Peyer's patch (tissue), 4 donors: ENCODE data around the gene AZGP1. TPM values are rescaled to one million over a fixed set of nuclear protein-coding genes. Genes with fewer than 3 reads are reported as not detected.
"Not testable (repeated sequence)": the region's sequence is repeated elsewhere in the genome, so short reads cannot be mapped to it uniquely, and the experiment has no call there.

Experiments
- DNase-seq, 3 donors: peaks; one replicate each; pipeline ENCODE4 v3.0.0-alpha.2; 2017 to 2019
- H3K27ac ChIP-seq, 4 donors: fragments of 200-600 bp; sonication (generic); one replicate each; pipeline ENCODE4 v1.5.1; 2016 to 2019
- H3K27me3 ChIP-seq, 2 donors: fragments of 200-600 bp; sonication (generic); one replicate each; pipeline ENCODE4 v1.5.1; 2019
- H3K36me3 ChIP-seq, 3 donors: fragments of 200-600 bp; sonication (generic); one replicate each; pipeline ENCODE4 v1.5.1; 2016 to 2019
- H3K4me1 ChIP-seq, 4 donors: fragments of 200-600 bp; sonication (generic); one replicate each; pipeline ENCODE4 v1.5.1; 2016 to 2019
- H3K4me3 ChIP-seq, 4 donors: fragments of 200-600 bp; sonication (generic); 1 replicate in 3 of 4; 2 replicates in 1 of 4; pipeline ENCODE4 v1.5.1; 2016 to 2019; ENCODE audit warnings: mild to moderate bottlenecking in 1 of 4
- H3K9me3 ChIP-seq, 4 donors: fragments of 200-600 bp; sonication (generic); one replicate each; pipeline ENCODE4 v1.5.1; 2016 to 2019; ENCODE audit warnings: mild to moderate bottlenecking in 1 of 4
- POLR2A ChIP-seq, 2 donors: fragments of 450-650 bp; IDR thresholded peaks; one replicate each; pipeline ENCODE4 v1.5.1; 2017; ENCODE audit warnings: antibody characterized with exemption in 2 of 2, mild to moderate bottlenecking in 2 of 2, moderate library complexity in 2 of 2
- total RNA-seq, 4 donors: library from RNA; depleted of rRNA; stranded (reverse); fragments of >200 nt; gene quantifications; one replicate each; pipeline ENCODE4 v1.1.0, GENCODE V29; 2016
- TF ChIP-seq, protein P1 (sequence below), 6 experiments: fragments of 450-650 bp in 4 of 6; fragments of 200-600 bp in 2 of 6; sonication (generic) in 1 of 6; IDR thresholded peaks; one replicate each; pipeline ENCODE4 v1.5.1; 2017 to 2019; ENCODE audit warnings: antibody characterized with exemption in 6 of 6, mild to moderate bottlenecking in 3 of 6, moderate library complexity in 1 of 6

AZGP1 gene
- total RNA-seq, 4 donors from 2014 or later = 3.3 to 30.3 (median 19.3) TPM

- no peak overlapping the region for H3K4me3 ChIP-seq
- DNase-seq = no peak
- no peak for TF ChIP-seq POLR2A (IDR thresholded peaks at IDR 0.05)
- TF ChIP-seq, protein P1, sequence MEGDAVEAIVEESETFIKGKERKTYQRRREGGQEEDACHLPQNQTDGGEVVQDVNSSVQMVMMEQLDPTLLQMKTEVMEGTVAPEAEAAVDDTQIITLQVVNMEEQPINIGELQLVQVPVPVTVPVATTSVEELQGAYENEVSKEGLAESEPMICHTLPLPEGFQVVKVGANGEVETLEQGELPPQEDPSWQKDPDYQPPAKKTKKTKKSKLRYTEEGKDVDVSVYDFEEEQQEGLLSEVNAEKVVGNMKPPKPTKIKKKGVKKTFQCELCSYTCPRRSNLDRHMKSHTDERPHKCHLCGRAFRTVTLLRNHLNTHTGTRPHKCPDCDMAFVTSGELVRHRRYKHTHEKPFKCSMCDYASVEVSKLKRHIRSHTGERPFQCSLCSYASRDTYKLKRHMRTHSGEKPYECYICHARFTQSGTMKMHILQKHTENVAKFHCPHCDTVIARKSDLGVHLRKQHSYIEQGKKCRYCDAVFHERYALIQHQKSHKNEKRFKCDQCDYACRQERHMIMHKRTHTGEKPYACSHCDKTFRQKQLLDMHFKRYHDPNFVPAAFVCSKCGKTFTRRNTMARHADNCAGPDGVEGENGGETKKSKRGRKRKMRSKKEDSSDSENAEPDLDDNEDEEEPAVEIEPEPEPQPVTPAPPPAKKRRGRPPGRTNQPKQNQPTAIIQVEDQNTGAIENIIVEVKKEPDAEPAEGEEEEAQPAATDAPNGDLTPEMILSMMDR (IDR thresholded peaks at IDR 0.05) = no peak
- H3K9me3 ChIP-seq = no peaks in the 10 kb centered on the region
- H3K4me1 ChIP-seq = no peaks in the 10 kb centered on the region
- H3K27ac ChIP-seq = no peak overlapping the region
- H3K36me3 ChIP-seq = no peaks in the 10 kb centered on the region
- no peaks in the 10 kb centered on the region for H3K27me3 ChIP-seq
Observed at GRCh38 chr7:99958564-99959227, 17.1 kb downstream of the AZGP1 start.

GRCh38 chr7:99955247-99955646 lies 20.6 kb downstream of the AZGP1 start:
- DNase-seq = no peak
- H3K27ac ChIP-seq = no peak overlapping the region
- H3K9me3 ChIP-seq = peaks cover 0 to 3% (median 0%) of the 10 kb centered on the region in 4 donors
- no peaks in the 10 kb centered on the region for H3K36me3 ChIP-seq
- TF ChIP-seq, protein P1 (IDR thresholded peaks at IDR 0.05) = no peak
- TF ChIP-seq POLR2A (IDR thresholded peaks at IDR 0.05) = no peak
- no peaks in the 10 kb centered on the region for H3K4me1 ChIP-seq
- no peaks in the 10 kb centered on the region for H3K27me3 ChIP-seq
- no peak overlapping the region for H3K4me3 ChIP-seq

- H3K4me1 ChIP-seq, H3K4me3 ChIP-seq, H3K9me3 ChIP-seq, H3K27me3 ChIP-seq, H3K36me3 ChIP-seq, H3K27ac ChIP-seq, DNase-seq: not testable (repeated sequence)
Observed at GRCh38 chr7:99954643-99955042, 21.2 kb downstream of the AZGP1 start.

DNA sequence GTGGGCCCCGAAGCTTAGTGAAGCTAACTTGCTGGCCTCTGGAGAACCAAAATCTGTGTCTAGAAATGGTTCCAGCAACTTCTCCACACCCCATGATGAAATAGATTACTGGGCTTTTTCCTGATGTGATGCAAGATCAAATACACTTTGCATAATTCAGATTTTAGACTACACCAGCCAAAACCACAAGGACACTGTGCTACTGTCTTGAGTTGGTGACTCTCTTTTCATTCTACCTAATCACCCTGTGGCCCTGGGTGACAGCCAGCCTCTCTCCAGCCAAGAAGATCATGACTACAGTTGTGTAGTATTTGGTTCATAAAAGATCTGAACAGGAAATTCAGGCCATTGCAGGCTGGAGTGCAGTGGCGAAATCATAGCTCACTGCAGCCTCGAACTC lies 22.2 kb downstream of the AZGP1 start:
- Histone ChIP-seq H3K36me3 (no peaks in the 10 kb centered on the region), H3K9me3 (peaks cover 0 to 3% (median 0%) of the 10 kb centered on the region in 4 donors), H3K27ac (no peak overlapping the region), H3K4me3 (no peak overlapping the region), H3K27me3 (no peaks in the 10 kb centered on the region), H3K4me1 (no peaks in the 10 kb centered on the region)
- DNase-seq = no peak
- TF ChIP-seq, protein P1 (IDR thresholded peaks at IDR 0.05) = no peak
- TF ChIP-seq POLR2A (IDR thresholded peaks at IDR 0.05) = no peak

GRCh38 chr7:99952649-99953048 lies 23.2 kb downstream of the AZGP1 start:
- not testable (repeated sequence) for H3K27ac ChIP-seq, H3K4me3 ChIP-seq, DNase-seq, H3K36me3 ChIP-seq, H3K9me3 ChIP-seq, H3K27me3 ChIP-seq, H3K4me1 ChIP-seq

GRCh38 chr7:99950819-99951218 lies 25.0 kb downstream of the AZGP1 start:
- not testable (repeated sequence) for H3K4me3 ChIP-seq, DNase-seq, H3K27me3 ChIP-seq, H3K27ac ChIP-seq, H3K4me1 ChIP-seq, H3K36me3 ChIP-seq, H3K9me3 ChIP-seq

DNA sequence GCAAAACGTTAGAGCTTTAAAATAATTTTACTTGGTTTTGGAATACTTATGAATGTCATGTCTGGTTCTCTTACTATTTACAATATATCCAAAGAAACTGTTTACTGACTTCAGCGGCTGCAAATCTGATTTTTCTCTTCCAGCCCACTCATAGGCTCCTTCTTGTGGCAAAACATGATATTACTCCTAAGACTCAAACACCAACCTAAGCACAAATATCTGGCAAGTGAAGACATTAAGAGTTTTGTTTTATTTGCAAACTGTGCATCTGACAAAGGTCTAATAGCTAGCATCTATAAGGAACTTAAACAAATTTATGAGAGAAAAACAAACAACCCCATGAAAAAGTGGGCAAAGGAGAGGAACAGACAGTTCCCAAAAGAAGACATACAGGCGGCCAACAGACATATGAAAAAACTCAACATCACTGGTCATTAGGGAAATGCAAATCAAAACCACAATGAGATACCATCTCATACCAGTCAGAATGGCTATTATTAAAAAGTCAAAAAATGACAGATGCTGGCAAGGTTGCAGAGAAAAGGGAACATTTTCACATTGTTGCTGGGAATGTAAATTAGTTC lies 26.1 kb downstream of the AZGP1 start:
- TF ChIP-seq POLR2A (IDR thresholded peaks at IDR 0.05) = no peak
- TF ChIP-seq, protein P1 (IDR thresholded peaks at IDR 0.05) = peak in 3 of 6 experiments; percentile 26 to 32 (median 31)
- H3K4me3 ChIP-seq = no peak overlapping the region
- H3K36me3 ChIP-seq = no peaks in the 10 kb centered on the region
- H3K27me3 ChIP-seq = no peaks in the 10 kb centered on the region
- no peak for DNase-seq
- no peaks in the 10 kb centered on the region for H3K4me1 ChIP-seq
- peaks cover 0 to 3% (median 0%) of the 10 kb centered on the region in 4 donors for H3K9me3 ChIP-seq
- no peak overlapping the region for H3K27ac ChIP-seq
